GM10266 (cell line): ENCODE measurements around the gene PKD1.

ENCODE experiments used
- DNase-seq: peaks from one replicate; pipeline ENCODE4 v3.0.0; 2012; ENCODE audit errors: extremely low spot score
- CTCF ChIP-seq: IDR thresholded peaks from 2 replicates; pipeline ENCODE4 v1.5.1; 2012; ENCODE audit warnings: mild to moderate bottlenecking, low read depth; ENCODE audit not compliant: control insufficient read depth, insufficient read depth; ENCODE audit errors: missing control alignments

PKD1 gene

GRCh38 chr16:2064368-2064945 is 71.2 kb downstream of the PKD1 start:
- no peak for TF ChIP-seq CTCF
- no peak for DNase-seq

GRCh38 chr16:2063861-2064260 is 71.8 kb downstream of the PKD1 start:
- DNase-seq = no peak
- TF ChIP-seq CTCF = no peak

GRCh38 chr16:2062801-2063200 is 72.9 kb downstream of the PKD1 start:
- no peak for TF ChIP-seq CTCF
- no peak for DNase-seq

GRCh38 chr16:2061526-2061925 is 74.2 kb downstream of the PKD1 start:
- TF ChIP-seq CTCF = no peak
- DNase-seq = no peak

- no peak for DNase-seq
- TF ChIP-seq CTCF = no peak
Observed at GRCh38 chr16:2061023-2061422, 74.7 kb downstream of the PKD1 start.

GRCh38 chr16:2060346-2060745 is 75.4 kb downstream of the PKD1 start:
- no peak for TF ChIP-seq CTCF

GRCh38 chr16:2058872-2059271 is 76.8 kb downstream of the PKD1 start:
- DNase-seq = no peak
- TF ChIP-seq CTCF = no peak

More at GRCh38 chr16:2060346-2060745, 75.4 kb downstream of the PKD1 start:
- DNase-seq = no peak
